Stomach (tissue), 4 donors: ENCODE measurements around the gene SLC44A1.

ENCODE experiments used
- POLR2A ChIP-seq, 4 donors: fragments of 450-650 bp; IDR thresholded peaks; one replicate each; pipeline ENCODE4 v1.6.1; 2016; ENCODE audit warnings: antibody characterized with exemption in 4 of 4, control low read depth in 2 of 4, mild to moderate bottlenecking in 1 of 4, moderate library complexity in 1 of 4
- POLR2AphosphoS5 ChIP-seq, 3 donors: sonication (generic); formaldehyde crosslinking; IDR thresholded peaks; one replicate each; pipeline ENCODE4 v1.6.1; 2016; ENCODE audit warnings: antibody characterized with exemption in 3 of 3
- TF ChIP-seq, protein P1 (sequence below), 7 experiments: fragments of 450-650 bp in 4 of 7; fragments of 200-600 bp in 3 of 7; sonication (generic) in 3 of 7; IDR thresholded peaks; one replicate each; pipeline ENCODE4 v1.5.1; 2016 to 2019; ENCODE audit warnings: antibody characterized with exemption in 7 of 7, control low read depth in 2 of 7, mild to moderate bottlenecking in 1 of 7

- TF ChIP-seq, protein P1, sequence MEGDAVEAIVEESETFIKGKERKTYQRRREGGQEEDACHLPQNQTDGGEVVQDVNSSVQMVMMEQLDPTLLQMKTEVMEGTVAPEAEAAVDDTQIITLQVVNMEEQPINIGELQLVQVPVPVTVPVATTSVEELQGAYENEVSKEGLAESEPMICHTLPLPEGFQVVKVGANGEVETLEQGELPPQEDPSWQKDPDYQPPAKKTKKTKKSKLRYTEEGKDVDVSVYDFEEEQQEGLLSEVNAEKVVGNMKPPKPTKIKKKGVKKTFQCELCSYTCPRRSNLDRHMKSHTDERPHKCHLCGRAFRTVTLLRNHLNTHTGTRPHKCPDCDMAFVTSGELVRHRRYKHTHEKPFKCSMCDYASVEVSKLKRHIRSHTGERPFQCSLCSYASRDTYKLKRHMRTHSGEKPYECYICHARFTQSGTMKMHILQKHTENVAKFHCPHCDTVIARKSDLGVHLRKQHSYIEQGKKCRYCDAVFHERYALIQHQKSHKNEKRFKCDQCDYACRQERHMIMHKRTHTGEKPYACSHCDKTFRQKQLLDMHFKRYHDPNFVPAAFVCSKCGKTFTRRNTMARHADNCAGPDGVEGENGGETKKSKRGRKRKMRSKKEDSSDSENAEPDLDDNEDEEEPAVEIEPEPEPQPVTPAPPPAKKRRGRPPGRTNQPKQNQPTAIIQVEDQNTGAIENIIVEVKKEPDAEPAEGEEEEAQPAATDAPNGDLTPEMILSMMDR (IDR thresholded peaks at IDR 0.05) = no peak
- TF ChIP-seq POLR2AphosphoS5 (IDR thresholded peaks at IDR 0.05) = no peak
- TF ChIP-seq POLR2A (IDR thresholded peaks at IDR 0.05) = no peak
Observed at GRCh38 chr9:105468875-105469274, 224.4 kb downstream of the SLC44A1 start.
